H1 (cell line): ENCODE data around the gene MUC4.
"Not testable (repeated sequence)": the region's sequence is repeated elsewhere in the genome, so short reads cannot be mapped to it uniquely, and the experiment has no call there.

Experiments used
- CEBPB ChIP-seq: IDR thresholded peaks from 2 replicates; pipeline ENCODE4 v1.6.1; 2012; ENCODE audit warnings: low read depth, low read length
- POLR2A ChIP-seq, 2 experiments: IDR thresholded peaks; 1 replicate in 1 of 2; 2 replicates in 1 of 2; pipeline ENCODE4 v1.6.1; 2011; ENCODE audit warnings: low read depth in 2 of 2, low read length in 2 of 2, mild to moderate bottlenecking in 2 of 2; ENCODE audit errors: control extremely low read depth in 1 of 2
- SP1 ChIP-seq: IDR thresholded peaks from 2 replicates; pipeline ENCODE4 v1.6.1; 2011; ENCODE audit warnings: low read depth, low read length
- TF ChIP-seq, protein P1 (sequence below), 3 experiments: IDR thresholded peaks; 1 replicate in 2 of 3; 2 replicates in 1 of 3; pipeline versions ENCODE4 v1.5.1 to v1.6.1; 2011; ENCODE audit warnings: low read length in 3 of 3, mild to moderate bottlenecking in 3 of 3, inconsistent platforms in 2 of 3, low read depth in 1 of 3, moderate library complexity in 1 of 3; ENCODE audit not compliant: insufficient read depth in 1 of 3; ENCODE audit errors: control extremely low read depth in 1 of 3

DNA sequence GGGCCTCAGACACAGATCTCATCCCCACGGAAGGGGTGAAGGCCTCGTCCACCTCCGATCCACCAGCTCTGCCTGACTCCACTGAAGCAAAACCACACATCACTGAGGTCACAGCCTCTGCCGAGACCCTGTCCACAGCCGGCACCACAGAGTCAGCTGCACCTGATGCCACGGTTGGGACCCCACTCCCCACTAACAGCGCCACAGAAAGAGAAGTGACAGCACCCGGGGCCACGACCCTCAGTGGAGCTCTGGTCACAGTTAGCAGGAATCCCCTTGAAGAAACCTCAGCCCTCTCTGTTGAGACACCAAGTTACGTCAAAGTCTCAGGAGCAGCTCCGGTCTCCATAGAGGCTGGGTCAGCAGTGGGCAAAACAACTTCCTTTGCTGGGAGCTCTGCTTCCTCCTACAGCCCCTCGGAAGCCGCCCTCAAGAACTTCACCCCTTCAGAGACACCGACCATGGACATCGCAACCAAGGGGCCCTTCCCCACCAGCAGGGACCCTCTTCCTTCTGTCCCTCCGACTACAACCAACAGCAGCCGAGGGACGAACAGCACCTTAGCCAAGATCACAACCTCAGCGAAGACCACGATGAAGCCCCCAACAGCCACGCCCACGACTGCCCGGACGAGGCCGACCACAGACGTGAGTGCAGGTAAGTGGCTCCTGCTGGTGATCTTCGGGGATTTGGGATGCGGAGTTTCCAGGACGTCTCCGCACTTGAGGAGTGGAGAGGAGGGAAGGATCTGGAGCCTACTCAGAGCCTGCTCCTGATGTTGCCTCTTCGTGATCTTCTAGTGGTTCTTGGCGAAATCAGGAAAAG is 85.6 kb downstream of the MUC4 start:
- not testable (repeated sequence) for TF ChIP-seq POLR2A (IDR thresholded peaks at IDR 0.05; ENCODE audit: control extremely low read depth in 1 of 2, low read depth in 2 of 2, low read length in 2 of 2); CEBPB; SP1
- TF ChIP-seq, protein P1, sequence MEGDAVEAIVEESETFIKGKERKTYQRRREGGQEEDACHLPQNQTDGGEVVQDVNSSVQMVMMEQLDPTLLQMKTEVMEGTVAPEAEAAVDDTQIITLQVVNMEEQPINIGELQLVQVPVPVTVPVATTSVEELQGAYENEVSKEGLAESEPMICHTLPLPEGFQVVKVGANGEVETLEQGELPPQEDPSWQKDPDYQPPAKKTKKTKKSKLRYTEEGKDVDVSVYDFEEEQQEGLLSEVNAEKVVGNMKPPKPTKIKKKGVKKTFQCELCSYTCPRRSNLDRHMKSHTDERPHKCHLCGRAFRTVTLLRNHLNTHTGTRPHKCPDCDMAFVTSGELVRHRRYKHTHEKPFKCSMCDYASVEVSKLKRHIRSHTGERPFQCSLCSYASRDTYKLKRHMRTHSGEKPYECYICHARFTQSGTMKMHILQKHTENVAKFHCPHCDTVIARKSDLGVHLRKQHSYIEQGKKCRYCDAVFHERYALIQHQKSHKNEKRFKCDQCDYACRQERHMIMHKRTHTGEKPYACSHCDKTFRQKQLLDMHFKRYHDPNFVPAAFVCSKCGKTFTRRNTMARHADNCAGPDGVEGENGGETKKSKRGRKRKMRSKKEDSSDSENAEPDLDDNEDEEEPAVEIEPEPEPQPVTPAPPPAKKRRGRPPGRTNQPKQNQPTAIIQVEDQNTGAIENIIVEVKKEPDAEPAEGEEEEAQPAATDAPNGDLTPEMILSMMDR (IDR thresholded peaks at IDR 0.05; ENCODE audit: control extremely low read depth in 1 of 3, insufficient read depth in 1 of 3, low read depth in 1 of 3, low read length in 3 of 3): not testable (repeated sequence)
